Suprapubic skin (tissue), 4 donors: ENCODE data around the gene GPX1.

Experiments
- EP300 ChIP-seq: sonication (generic); formaldehyde crosslinking; IDR thresholded peaks from one replicate; pipeline ENCODE4 v1.6.1; 2017; ENCODE audit warnings: antibody characterized with exemption
- POLR2A ChIP-seq, 2 donors: fragments of 450-650 bp; IDR thresholded peaks; one replicate each; pipeline ENCODE4 v1.6.1; 2017; ENCODE audit warnings: antibody characterized with exemption in 2 of 2, mild to moderate bottlenecking in 2 of 2, moderate library complexity in 2 of 2
- POLR2AphosphoS5 ChIP-seq, 3 donors: sonication (generic); formaldehyde crosslinking; IDR thresholded peaks; one replicate each; pipeline ENCODE4 v1.6.1; 2017; ENCODE audit warnings: antibody characterized with exemption in 3 of 3
- TF ChIP-seq, protein P1 (sequence below), 2 donors: fragments of 200-600 bp in 1 of 2; fragments of 450-650 bp in 1 of 2; sonication (generic) in 1 of 2; IDR thresholded peaks; one replicate each; pipeline ENCODE4 v1.5.1; 2016 to 2019; ENCODE audit warnings: antibody characterized with exemption in 2 of 2, mild to moderate bottlenecking in 1 of 2, moderate library complexity in 1 of 2

DNA sequence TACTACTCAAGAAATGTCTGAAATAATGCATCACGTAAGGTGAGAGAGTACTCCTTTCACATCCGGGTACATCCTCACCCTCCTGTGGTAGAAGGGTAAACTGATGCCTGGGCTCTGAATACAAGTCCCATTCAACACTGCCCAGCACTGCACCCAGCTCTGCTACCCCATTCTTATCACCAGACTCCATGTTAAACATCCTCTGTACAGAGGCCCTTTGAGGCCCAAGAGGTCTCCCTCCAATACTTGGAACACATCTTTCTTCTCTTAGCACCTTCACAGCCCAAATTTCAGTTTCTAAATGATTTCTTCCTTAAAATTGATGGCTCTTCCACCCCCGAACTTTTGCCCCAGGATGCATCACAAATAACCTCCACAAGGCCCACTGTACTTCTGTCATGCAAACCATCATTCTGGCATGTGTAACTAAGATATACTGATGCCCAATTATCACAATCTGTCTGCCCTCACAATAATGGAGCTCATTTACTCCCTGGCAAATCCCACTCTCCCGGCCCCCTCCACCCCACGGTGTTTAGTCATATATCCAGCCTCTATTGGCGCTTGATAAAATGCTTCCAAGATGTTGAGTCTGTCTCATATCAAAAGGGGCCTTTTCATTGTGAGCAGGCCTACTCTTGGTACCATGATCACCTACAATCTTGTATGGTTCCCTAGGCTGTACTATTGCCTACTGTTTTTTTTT, 12.6 kb upstream of the GPX1 start:
- TF ChIP-seq EP300 (no peak), POLR2A (IDR thresholded peaks at IDR 0.05) (no peak), POLR2AphosphoS5 (IDR thresholded peaks at IDR 0.05) (no peak)
- TF ChIP-seq, protein P1, sequence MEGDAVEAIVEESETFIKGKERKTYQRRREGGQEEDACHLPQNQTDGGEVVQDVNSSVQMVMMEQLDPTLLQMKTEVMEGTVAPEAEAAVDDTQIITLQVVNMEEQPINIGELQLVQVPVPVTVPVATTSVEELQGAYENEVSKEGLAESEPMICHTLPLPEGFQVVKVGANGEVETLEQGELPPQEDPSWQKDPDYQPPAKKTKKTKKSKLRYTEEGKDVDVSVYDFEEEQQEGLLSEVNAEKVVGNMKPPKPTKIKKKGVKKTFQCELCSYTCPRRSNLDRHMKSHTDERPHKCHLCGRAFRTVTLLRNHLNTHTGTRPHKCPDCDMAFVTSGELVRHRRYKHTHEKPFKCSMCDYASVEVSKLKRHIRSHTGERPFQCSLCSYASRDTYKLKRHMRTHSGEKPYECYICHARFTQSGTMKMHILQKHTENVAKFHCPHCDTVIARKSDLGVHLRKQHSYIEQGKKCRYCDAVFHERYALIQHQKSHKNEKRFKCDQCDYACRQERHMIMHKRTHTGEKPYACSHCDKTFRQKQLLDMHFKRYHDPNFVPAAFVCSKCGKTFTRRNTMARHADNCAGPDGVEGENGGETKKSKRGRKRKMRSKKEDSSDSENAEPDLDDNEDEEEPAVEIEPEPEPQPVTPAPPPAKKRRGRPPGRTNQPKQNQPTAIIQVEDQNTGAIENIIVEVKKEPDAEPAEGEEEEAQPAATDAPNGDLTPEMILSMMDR (IDR thresholded peaks at IDR 0.05) = no peak
